Prostate gland (tissue), 2 donors: ENCODE results near the gene ZC3H13. TPM values are rescaled to one million over a fixed set of nuclear protein-coding genes. Genes with fewer than 3 reads are reported as not detected.
"Not testable (repeated sequence)": the region's sequence is repeated elsewhere in the genome, so short reads cannot be mapped to it uniquely, and the experiment has no call there.

ENCODE experiments used
- DNase-seq: peaks from one replicate; pipeline ENCODE4 v3.0.0-alpha.2; 2019; ENCODE audit warnings: low spot score
- H3K27ac ChIP-seq, 2 donors: fragments of 200-600 bp; sonication (generic); 2 replicates each; pipeline ENCODE4 v1.5.1; 2017 to 2019
- H3K27me3 ChIP-seq: fragments of 200-600 bp; sonication (generic); replicated peaks from 2 replicates; pipeline ENCODE4 v1.5.1; 2019; ENCODE audit not compliant: insufficient read depth
- H3K36me3 ChIP-seq, 2 donors: fragments of 200-600 bp; sonication (generic); 1 replicate in 1 of 2; 2 replicates in 1 of 2; pipeline versions ENCODE4 v1.5.1 to v1.8.1; 2017 to 2019
- H3K4me1 ChIP-seq: fragments of 200-600 bp; sonication (generic); replicated peaks from 2 replicates; pipeline ENCODE4 v1.5.1; 2019
- H3K4me3 ChIP-seq, 2 donors: fragments of 200-600 bp; sonication (generic); 2 replicates each; pipeline ENCODE4 v1.5.1; 2017 to 2019
- H3K9me3 ChIP-seq: fragments of 200-600 bp; sonication (generic); 2 replicates; pipeline ENCODE4 v1.5.1; 2017
- POLR2A ChIP-seq: fragments of 450-650 bp; IDR thresholded peaks from one replicate; pipeline ENCODE4 v1.6.1; 2016; ENCODE audit warnings: antibody characterized with exemption, mild to moderate bottlenecking
- POLR2AphosphoS5 ChIP-seq: sonication (generic); formaldehyde crosslinking; IDR thresholded peaks from one replicate; pipeline ENCODE4 v1.6.1; 2017; ENCODE audit warnings: antibody characterized with exemption
- WGBS: methylation state at CpG from one replicate; pipeline ENCODE4 v1.1.5; 2018; 5-methylcytosine and 5-hydroxymethylcytosine counted together
- intact Hi-C: fragments of 100-400 bp; cut with DNase I; formaldehyde crosslinking; loops from one replicate; pipeline ENCODE4 v1.14.2; 2022
- total RNA-seq, 2 donors: library from RNA; depleted of rRNA; stranded (reverse); fragments of >200 nt; gene quantifications; one replicate each; pipeline ENCODE4 v1.1.0, GENCODE V29; 2016
- TF ChIP-seq, protein P1 (sequence below), 4 experiments: fragments of 200-600 bp in 2 of 4; fragments of 450-650 bp in 2 of 4; sonication (generic) in 2 of 4; IDR thresholded peaks; 1 replicate in 3 of 4; 2 replicates in 1 of 4; pipeline ENCODE4 v1.5.1; 2016 to 2019; ENCODE audit warnings: antibody characterized with exemption in 4 of 4, mild to moderate bottlenecking in 2 of 4, moderate library complexity in 2 of 4

The ZC3H13 gene
- total RNA-seq, 2 donors from 2014 or later = 24.4 to 26.9 TPM

- WGBS = 100% methylated on average over 1 of the region's 1 CpG
- H3K4me3 ChIP-seq = no peak overlapping the region
- TF ChIP-seq POLR2AphosphoS5 (no peak), POLR2A (no peak)
- TF ChIP-seq, protein P1, sequence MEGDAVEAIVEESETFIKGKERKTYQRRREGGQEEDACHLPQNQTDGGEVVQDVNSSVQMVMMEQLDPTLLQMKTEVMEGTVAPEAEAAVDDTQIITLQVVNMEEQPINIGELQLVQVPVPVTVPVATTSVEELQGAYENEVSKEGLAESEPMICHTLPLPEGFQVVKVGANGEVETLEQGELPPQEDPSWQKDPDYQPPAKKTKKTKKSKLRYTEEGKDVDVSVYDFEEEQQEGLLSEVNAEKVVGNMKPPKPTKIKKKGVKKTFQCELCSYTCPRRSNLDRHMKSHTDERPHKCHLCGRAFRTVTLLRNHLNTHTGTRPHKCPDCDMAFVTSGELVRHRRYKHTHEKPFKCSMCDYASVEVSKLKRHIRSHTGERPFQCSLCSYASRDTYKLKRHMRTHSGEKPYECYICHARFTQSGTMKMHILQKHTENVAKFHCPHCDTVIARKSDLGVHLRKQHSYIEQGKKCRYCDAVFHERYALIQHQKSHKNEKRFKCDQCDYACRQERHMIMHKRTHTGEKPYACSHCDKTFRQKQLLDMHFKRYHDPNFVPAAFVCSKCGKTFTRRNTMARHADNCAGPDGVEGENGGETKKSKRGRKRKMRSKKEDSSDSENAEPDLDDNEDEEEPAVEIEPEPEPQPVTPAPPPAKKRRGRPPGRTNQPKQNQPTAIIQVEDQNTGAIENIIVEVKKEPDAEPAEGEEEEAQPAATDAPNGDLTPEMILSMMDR (IDR thresholded peaks at IDR 0.05) = no peak
- H3K4me1 ChIP-seq = no peaks in the 10 kb centered on the region
- H3K9me3 ChIP-seq = no peaks in the 10 kb centered on the region
- H3K36me3 ChIP-seq = peaks cover 0 to 4% of the 10 kb centered on the region in 2 donors
- H3K27ac ChIP-seq = no peak overlapping the region
- intact Hi-C loops = no loop called here
- no peak for DNase-seq
- H3K27me3 ChIP-seq = no peaks in the 10 kb centered on the region
These were observed 48.1 kb downstream of the ZC3H13 start for GRCh38 chr13:46004491-46004890.

DNA sequence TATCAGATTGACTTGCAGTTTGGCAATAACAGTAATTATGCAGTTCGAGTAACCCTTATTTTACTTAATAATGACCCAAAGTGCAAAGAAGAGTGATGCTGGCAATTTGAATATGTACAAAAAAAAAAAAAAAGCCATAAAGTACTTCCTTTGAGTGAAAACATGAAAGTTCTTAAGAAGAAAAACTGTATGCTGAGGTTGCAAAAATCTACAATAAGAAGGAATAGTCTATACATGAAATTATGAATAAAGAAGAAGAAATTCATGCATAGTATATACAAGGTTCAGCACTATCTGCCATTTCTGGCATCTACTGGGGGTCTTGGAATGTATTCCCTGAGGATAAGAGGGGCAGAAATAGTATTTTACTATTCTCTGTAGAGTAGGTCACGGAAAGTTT is 55.9 kb downstream of the ZC3H13 start:
- no peak for DNase-seq
- Histone ChIP-seq H3K27ac (no peak overlapping the region), H3K27me3 (no peaks in the 10 kb centered on the region), H3K4me3 (no peak overlapping the region), H3K9me3 (no peaks in the 10 kb centered on the region), H3K36me3 (no peaks in the 10 kb centered on the region), H3K4me1 (no peaks in the 10 kb centered on the region)
- no peak for TF ChIP-seq POLR2AphosphoS5
- no peak for TF ChIP-seq POLR2A
- TF ChIP-seq, protein P1 (IDR thresholded peaks at IDR 0.05) = no peak
- intact Hi-C loops = no loop called here
- 92% methylated on average over 2 of the region's 2 CpGs for WGBS

DNA sequence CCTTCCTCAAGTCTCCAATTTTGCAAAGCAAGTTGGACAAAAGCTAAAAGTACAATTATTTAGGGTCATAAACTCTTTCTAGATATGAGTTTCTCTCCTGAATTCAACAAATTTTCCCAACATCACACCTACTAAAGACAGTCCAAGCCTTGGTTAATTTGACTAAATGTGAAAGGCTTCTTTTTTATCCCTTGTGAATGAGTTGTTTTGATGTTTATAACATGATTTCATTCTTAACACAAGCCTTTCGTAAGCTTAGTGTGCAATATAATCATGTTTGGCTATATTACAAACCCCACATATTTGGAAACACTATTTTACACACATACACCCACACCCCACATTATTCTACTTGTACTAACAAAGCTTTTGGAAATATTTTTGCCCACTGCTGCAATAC is 57.3 kb downstream of the ZC3H13 start:
- Histone ChIP-seq H3K27me3 (no peaks in the 10 kb centered on the region), H3K4me3 (no peak overlapping the region), H3K27ac (no peak overlapping the region), H3K36me3 (no peaks in the 10 kb centered on the region), H3K4me1 (no peaks in the 10 kb centered on the region), H3K9me3 (no peaks in the 10 kb centered on the region)
- DNase-seq = no peak
- TF ChIP-seq POLR2AphosphoS5 (no peak), POLR2A (no peak)
- TF ChIP-seq, protein P1 (IDR thresholded peaks at IDR 0.05) = no peak
- intact Hi-C loops = no loop called here
- 100% methylated on average over 1 of the region's 1 CpG for WGBS

- TF ChIP-seq POLR2AphosphoS5 (no peak), POLR2A (no peak)
- TF ChIP-seq, protein P1 (IDR thresholded peaks at IDR 0.05) = no peak
- DNase-seq = no peak
- intact Hi-C loops = no loop called here
- H3K4me1 ChIP-seq = no peaks in the 10 kb centered on the region
- no peak overlapping the region for H3K27ac ChIP-seq
- H3K4me3 ChIP-seq = no peak overlapping the region
- H3K27me3 ChIP-seq = no peaks in the 10 kb centered on the region
- WGBS = 66% methylated on average over 2 of the region's 2 CpGs
- H3K36me3 ChIP-seq = no peaks in the 10 kb centered on the region
- H3K9me3 ChIP-seq = no peaks in the 10 kb centered on the region
These were observed 57.8 kb downstream of the ZC3H13 start for GRCh38 chr13:45994752-45995151.

GRCh38 chr13:45989607-45990006 is 62.9 kb downstream of the ZC3H13 start:
- no peaks in the 10 kb centered on the region for H3K9me3 ChIP-seq
- intact Hi-C loops = no loop called here
- H3K27ac ChIP-seq = no peak overlapping the region
- no peaks in the 10 kb centered on the region for H3K27me3 ChIP-seq
- no peak for DNase-seq
- H3K4me1 ChIP-seq = no peaks in the 10 kb centered on the region
- no peaks in the 10 kb centered on the region for H3K36me3 ChIP-seq
- H3K4me3 ChIP-seq = no peak overlapping the region
- no peak for TF ChIP-seq POLR2AphosphoS5

DNA sequence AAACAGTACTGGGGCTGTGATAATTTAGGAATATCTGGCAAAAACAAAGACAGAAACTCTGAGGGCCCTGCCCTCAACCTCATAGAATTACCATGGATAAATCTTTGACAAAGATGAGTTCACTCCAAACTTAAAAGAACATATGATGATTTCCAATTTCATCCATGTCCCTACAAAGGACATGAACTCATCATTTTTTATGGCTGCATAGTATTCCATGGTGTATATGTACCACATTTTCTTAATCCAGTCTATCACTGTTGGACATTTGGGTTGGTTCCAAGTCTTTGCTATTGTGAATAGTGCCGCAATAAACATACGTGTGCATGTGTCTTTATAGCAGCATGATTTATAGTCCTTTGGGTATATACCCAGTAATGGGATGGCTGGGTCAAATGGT is 71.4 kb downstream of the ZC3H13 start:
- H3K27me3 ChIP-seq, H3K4me1 ChIP-seq, DNase-seq, intact Hi-C loops, H3K36me3 ChIP-seq, H3K27ac ChIP-seq, H3K9me3 ChIP-seq, H3K4me3 ChIP-seq: not testable (repeated sequence)
- no CpG with 5 or more reads among the region's 2 CpGs for WGBS
